WTC11 (cell line): Measurements from ENCODE around the gene CLK2. TPM values are rescaled to one million over a fixed set of nuclear protein-coding genes. Genes with fewer than 3 reads are reported as not detected.
A peak's percentile ranks its signal among the peaks of the same experiment; 100 is the strongest.

Experiments used
- ATAC-seq: fragments of 200-7000 bp; cut with Tn5 transposase; 2 replicates; pipeline ENCODE4 v1.10.0; 2021; ENCODE audit warnings: mild to moderate bottlenecking, moderate library complexity
- CTCF ChIA-PET: fragments of 300-600 bp; sonication (Branson Sonifier 250); formaldehyde crosslinking; loops from one replicate; lab custom pipeline; 2021; ENCODE audit warnings: antibody characterized with exemption; lab: Charles Lee
- POLR2A ChIA-PET: fragments of 350-600 bp; sonication (Branson Sonifier 250); formaldehyde crosslinking; loops from one replicate; lab custom pipeline; 2021; ENCODE audit warnings: antibody characterized with exemption; lab: Charles Lee
- DNase-seq: peaks from one replicate; pipeline ENCODE4 v3.0.0; 2021; ENCODE audit warnings: low spot score
- H3K27ac Mint-ChIP-seq: 2 replicates; pipeline ENCODE4 v1.8.0; 2021; ENCODE audit warnings: mixed read lengths
- H3K27me3 Mint-ChIP-seq: 2 replicates; pipeline ENCODE4 v1.8.0; 2021; ENCODE audit warnings: low read depth, mild to moderate bottlenecking, moderate library complexity, mixed read lengths
- H3K36me3 Mint-ChIP-seq: 2 replicates; pipeline ENCODE4 v1.8.0; 2021; ENCODE audit warnings: mixed read lengths
- H3K4me1 Mint-ChIP-seq: 2 replicates; pipeline ENCODE4 v1.8.0; 2022; ENCODE audit warnings: mixed read lengths
- H3K4me3 Mint-ChIP-seq: 2 replicates; pipeline ENCODE4 v1.8.0; 2021; ENCODE audit warnings: mild to moderate bottlenecking, moderate library complexity, mixed read lengths
- H3K9me3 Mint-ChIP-seq: 2 replicates; pipeline ENCODE4 v1.8.0; 2021; ENCODE audit warnings: mixed read lengths
- ARID4B ChIP-seq: sonication (generic); formaldehyde crosslinking; IDR thresholded peaks from 2 replicates; pipeline ENCODE4 v1.8.0; 2023; ENCODE audit warnings: missing genetic modification reagents, mild to moderate bottlenecking, borderline replicate concordance
- ATF3 ChIP-seq: sonication (generic); formaldehyde crosslinking; conservative IDR thresholded peaks from 2 replicates; pipeline ENCODE4 v1.8.1; 2022; ENCODE audit warnings: mild to moderate bottlenecking, missing genetic modification reagents
- CDX4 ChIP-seq: fragments of 250-450 bp; sonication (Bioruptor Pico); IDR thresholded peaks from 2 replicates; pipeline ENCODE4 v1.9.0; 2021; ENCODE audit warnings: moderate library complexity, mild to moderate bottlenecking, inconsistent platforms, borderline replicate concordance
- CREM ChIP-seq: sonication (generic); formaldehyde crosslinking; IDR thresholded peaks from 2 replicates; pipeline ENCODE4 v1.8.1; 2022; ENCODE audit warnings: mild to moderate bottlenecking, missing genetic modification reagents, moderate library complexity
- E2F5 ChIP-seq: sonication (generic); formaldehyde crosslinking; IDR thresholded peaks from 2 replicates; pipeline ENCODE4 v1.8.1; 2022; ENCODE audit warnings: mild to moderate bottlenecking, moderate library complexity, missing genetic modification reagents
- FOXP4 ChIP-seq: sonication (generic); formaldehyde crosslinking; IDR thresholded peaks from 2 replicates; pipeline ENCODE4 v1.8.0; 2022; ENCODE audit warnings: mild to moderate bottlenecking, missing genetic modification reagents
- GRHL2 ChIP-seq: fragments of 250-450 bp; sonication (Bioruptor Pico); IDR thresholded peaks from 2 replicates; pipeline ENCODE4 v1.8.0; 2022; ENCODE audit warnings: mild to moderate bottlenecking, moderate library complexity; ENCODE audit not compliant: insufficient replicate concordance, severe bottlenecking
- GTF2I ChIP-seq: fragments of 250-450 bp; sonication (Bioruptor Pico); conservative IDR thresholded peaks from 2 replicates; pipeline ENCODE4 v1.4.0; 2021; ENCODE audit warnings: mild to moderate bottlenecking
- HMGXB4 ChIP-seq: sonication (generic); formaldehyde crosslinking; IDR thresholded peaks from 2 replicates; pipeline ENCODE4 v1.8.1; 2023; ENCODE audit warnings: mild to moderate bottlenecking, moderate library complexity, missing genetic modification reagents
- KAT7 ChIP-seq: sonication (generic); formaldehyde crosslinking; IDR thresholded peaks from 2 replicates; pipeline ENCODE4 v1.8.1; 2023; ENCODE audit warnings: missing genetic modification reagents, mild to moderate bottlenecking, borderline replicate concordance
- MLX ChIP-seq: sonication (generic); formaldehyde crosslinking; IDR thresholded peaks from 2 replicates; pipeline ENCODE4 v1.8.1; 2023; ENCODE audit warnings: mild to moderate bottlenecking, missing genetic modification reagents, moderate library complexity
- OVOL2 ChIP-seq: fragments of 250-450 bp; sonication (Bioruptor Pico); IDR thresholded peaks from 2 replicates; pipeline ENCODE4 v1.9.0; 2021; ENCODE audit warnings: mild to moderate bottlenecking, borderline replicate concordance
- SMAD3 ChIP-seq: sonication (generic); formaldehyde crosslinking; IDR thresholded peaks from 2 replicates; pipeline ENCODE4 v1.8.0; 2022; ENCODE audit warnings: missing genetic modification reagents, mild to moderate bottlenecking, borderline replicate concordance
- TEAD1 ChIP-seq: sonication (generic); formaldehyde crosslinking; IDR thresholded peaks from 2 replicates; pipeline ENCODE4 v1.8.0; 2022; ENCODE audit warnings: mild to moderate bottlenecking, missing genetic modification reagents
- TP53 ChIP-seq: sonication (generic); formaldehyde crosslinking; IDR thresholded peaks from 2 replicates; pipeline ENCODE4 v1.8.1; 2023; ENCODE audit warnings: mild to moderate bottlenecking, missing genetic modification reagents
- USF1 ChIP-seq: sonication (generic); formaldehyde crosslinking; IDR thresholded peaks from 2 replicates; pipeline ENCODE4 v1.8.0; 2022; ENCODE audit warnings: mild to moderate bottlenecking, missing genetic modification reagents
- ZNF671 ChIP-seq: fragments of 250-450 bp; sonication (Bioruptor Pico); IDR thresholded peaks from 2 replicates; pipeline ENCODE4 v1.8.0; 2021; ENCODE audit warnings: mild to moderate bottlenecking
- total RNA-seq: library from RNA; stranded (reverse); gene quantifications from 3 replicates; pipeline ENCODE4 v1.2.3, GENCODE V29; 2021

Gene CLK2
- total RNA-seq, 1 experiment from 2014 or later: 74.4 TPM

- TF ChIP-seq ARID4B (CRISPR knock-in tag) (peak; percentile 55; the same call in 1 of the 2 replicates), CREM (CRISPR knock-in tag) (peak; percentile 60)
- TF ChIP-seq, all 79 proteins: peak for 24
These were observed 47.6 kb upstream of the CLK2 start, which contains the start of gene RUSC1 (continued) for GRCh38 chr1:155320661-155321617.

GRCh38 chr1:155320252-155320651, 46.9 kb upstream of the CLK2 start:
- H3K27me3 Mint-ChIP-seq: peaks cover 6% of the 10 kb centered on the region
- ChIA-PET POLR2A (interaction anchor here (0.6 to 1.5 kb wide), 4 partner anchors 42 to 286 kb away, joined by 3 to 9 read pairs (median 6); partner anchors contain the start of gene CLK2), CTCF (interaction anchor here (0.8 to 9.9 kb wide), 7 partner anchors 12 to 126 kb away, joined by 3 to 204 read pairs (median 9); partner anchors contain the start of genes CLK2, FDPS, HCN3 and THBS3)
- TF ChIP-seq CDX4 (CRISPR knock-in tag): no peak
- no peak for TF ChIP-seq TP53 (CRISPR knock-in tag)
- no peak for TF ChIP-seq KAT7 (CRISPR knock-in tag)
- no peak for TF ChIP-seq SMAD3 (CRISPR knock-in tag)
- TF ChIP-seq FOXP4 (CRISPR knock-in tag): no peak
- TF ChIP-seq OVOL2 (CRISPR knock-in tag): no peak
- TF ChIP-seq E2F5 (CRISPR knock-in tag): no peak
- TF ChIP-seq USF1: no peak
- TF ChIP-seq MLX (CRISPR knock-in tag): no peak
- no peak for TF ChIP-seq GRHL2 (CRISPR knock-in tag)
- no peak for TF ChIP-seq TEAD1 (CRISPR knock-in tag)
- TF ChIP-seq GTF2I (CRISPR knock-in tag): no peak
- no peak for TF ChIP-seq ATF3 (CRISPR knock-in tag)
- no peak for TF ChIP-seq HMGXB4 (CRISPR knock-in tag)
- TF ChIP-seq ZNF671 (CRISPR knock-in tag): no peak
- peak overlapping the region; percentile 84 for H3K4me3 Mint-ChIP-seq
- no peak for ATAC-seq
- peaks cover 33% of the 10 kb centered on the region for H3K4me1 Mint-ChIP-seq
- no peaks in the 10 kb centered on the region for H3K9me3 Mint-ChIP-seq
- no peak for DNase-seq
- peaks cover 17% of the 10 kb centered on the region for H3K36me3 Mint-ChIP-seq
- H3K27ac Mint-ChIP-seq: peak overlapping the region; percentile 66
